BJ (cell line): ENCODE results near the gene ZSCAN31. TPM values are rescaled to one million over a fixed set of nuclear protein-coding genes. Genes with fewer than 3 reads are reported as not detected.
"Not testable (repeated sequence)": the region's sequence is repeated elsewhere in the genome, so short reads cannot be mapped to it uniquely, and the experiment has no call there.

Experiments used
- CTCF ChIA-PET: fragments of 350-600 bp; formaldehyde crosslinking; extraction: SDS; loops from one replicate; lab custom pipeline; 2021; ENCODE audit warnings: antibody characterized with exemption, inconsistent platforms; lab: Yijun Ruan, JAX
- POLR2A ChIA-PET: fragments of 300-600 bp; sonication (Branson Sonifier 250); formaldehyde crosslinking; extraction: SDS; loops from one replicate; lab custom pipeline; 2021; ENCODE audit warnings: antibody characterized with exemption; lab: Charles Lee
- DNase-seq: peaks from one replicate; pipeline ENCODE4 v3.0.0-alpha.2; 2011; ENCODE audit warnings: low read depth
- H3K27me3 ChIP-seq: 2 replicates; pipeline ENCODE4 v1.6.0; 2011; ENCODE audit warnings: low read length; ENCODE audit not compliant: control insufficient read depth, insufficient read depth
- H3K36me3 ChIP-seq: 2 replicates; pipeline ENCODE4 v1.5.1; 2011; ENCODE audit warnings: low read length; ENCODE audit not compliant: control insufficient read depth, insufficient read depth
- H3K4me3 ChIP-seq: 2 replicates; pipeline ENCODE4 v1.5.1; 2011; ENCODE audit warnings: low read depth, mild to moderate bottlenecking, control low read depth, low read length
- polyA plus RNA-seq: library from polyadenylated mRNA; depleted of rRNA; stranded (reverse); fragments of >200 nt; gene quantifications from 2 replicates; pipeline ENCODE4 v1.2.3, GENCODE V29; 2011
- TF ChIP-seq, protein P1 (sequence below): IDR thresholded peaks from 2 replicates; pipeline ENCODE4 v1.5.1; 2011; ENCODE audit warnings: low read depth, mild to moderate bottlenecking, control low read depth, inconsistent platforms, low read length, moderate library complexity; ENCODE audit not compliant: insufficient read depth

Gene ZSCAN31
- polyA plus RNA-seq, 1 experiment = 1.7 TPM

DNA sequence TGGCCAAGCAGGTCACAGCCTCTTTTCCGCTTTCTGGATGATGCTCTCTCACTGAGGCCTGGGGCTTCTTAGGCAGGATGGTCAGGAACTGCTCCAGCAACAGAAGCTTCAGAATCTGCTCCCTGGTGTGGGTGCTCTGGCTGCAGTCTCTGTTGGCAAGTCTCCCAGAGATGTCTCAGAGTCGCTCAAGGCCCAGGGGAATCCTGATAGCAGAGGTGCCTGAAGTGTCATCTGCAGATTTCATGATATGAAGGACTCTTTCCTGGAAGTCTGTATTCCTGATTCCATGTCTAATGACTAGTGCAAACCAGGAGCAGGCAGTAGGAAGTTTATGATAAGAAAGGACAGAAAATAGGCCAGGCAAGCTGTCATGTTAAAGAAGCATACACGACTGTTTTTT, 20.3 kb downstream of the ZSCAN31 start:
- H3K27me3 ChIP-seq = no peaks in the 10 kb centered on the region
- POLR2A ChIA-PET = no interaction called here
- no peak for DNase-seq

GRCh38 chr6:28312939-28313338, 23.0 kb downstream of the ZSCAN31 start:
- no peaks in the 10 kb centered on the region for H3K27me3 ChIP-seq
- CTCF ChIA-PET = interaction anchor here (0.7 kb wide), 1 partner anchor 109 kb away, joined by 3 read pairs; no protein-coding TSS in a partner anchor
- H3K36me3 ChIP-seq = no peaks in the 10 kb centered on the region
- H3K4me3 ChIP-seq = no peak overlapping the region
- TF ChIP-seq, protein P1, sequence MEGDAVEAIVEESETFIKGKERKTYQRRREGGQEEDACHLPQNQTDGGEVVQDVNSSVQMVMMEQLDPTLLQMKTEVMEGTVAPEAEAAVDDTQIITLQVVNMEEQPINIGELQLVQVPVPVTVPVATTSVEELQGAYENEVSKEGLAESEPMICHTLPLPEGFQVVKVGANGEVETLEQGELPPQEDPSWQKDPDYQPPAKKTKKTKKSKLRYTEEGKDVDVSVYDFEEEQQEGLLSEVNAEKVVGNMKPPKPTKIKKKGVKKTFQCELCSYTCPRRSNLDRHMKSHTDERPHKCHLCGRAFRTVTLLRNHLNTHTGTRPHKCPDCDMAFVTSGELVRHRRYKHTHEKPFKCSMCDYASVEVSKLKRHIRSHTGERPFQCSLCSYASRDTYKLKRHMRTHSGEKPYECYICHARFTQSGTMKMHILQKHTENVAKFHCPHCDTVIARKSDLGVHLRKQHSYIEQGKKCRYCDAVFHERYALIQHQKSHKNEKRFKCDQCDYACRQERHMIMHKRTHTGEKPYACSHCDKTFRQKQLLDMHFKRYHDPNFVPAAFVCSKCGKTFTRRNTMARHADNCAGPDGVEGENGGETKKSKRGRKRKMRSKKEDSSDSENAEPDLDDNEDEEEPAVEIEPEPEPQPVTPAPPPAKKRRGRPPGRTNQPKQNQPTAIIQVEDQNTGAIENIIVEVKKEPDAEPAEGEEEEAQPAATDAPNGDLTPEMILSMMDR = no peak
- DNase-seq = no peak
- POLR2A ChIA-PET = no interaction called here

More for the DNA sequence above, 20.3 kb downstream of the ZSCAN31 start:
- no peak overlapping the region for H3K4me3 ChIP-seq
- no peaks in the 10 kb centered on the region for H3K36me3 ChIP-seq
- CTCF ChIA-PET = interaction anchor here (0.7 kb wide), 1 partner anchor 43 kb away, joined by 3 read pairs; no protein-coding TSS in a partner anchor
- TF ChIP-seq, protein P1 = no peak

DNA sequence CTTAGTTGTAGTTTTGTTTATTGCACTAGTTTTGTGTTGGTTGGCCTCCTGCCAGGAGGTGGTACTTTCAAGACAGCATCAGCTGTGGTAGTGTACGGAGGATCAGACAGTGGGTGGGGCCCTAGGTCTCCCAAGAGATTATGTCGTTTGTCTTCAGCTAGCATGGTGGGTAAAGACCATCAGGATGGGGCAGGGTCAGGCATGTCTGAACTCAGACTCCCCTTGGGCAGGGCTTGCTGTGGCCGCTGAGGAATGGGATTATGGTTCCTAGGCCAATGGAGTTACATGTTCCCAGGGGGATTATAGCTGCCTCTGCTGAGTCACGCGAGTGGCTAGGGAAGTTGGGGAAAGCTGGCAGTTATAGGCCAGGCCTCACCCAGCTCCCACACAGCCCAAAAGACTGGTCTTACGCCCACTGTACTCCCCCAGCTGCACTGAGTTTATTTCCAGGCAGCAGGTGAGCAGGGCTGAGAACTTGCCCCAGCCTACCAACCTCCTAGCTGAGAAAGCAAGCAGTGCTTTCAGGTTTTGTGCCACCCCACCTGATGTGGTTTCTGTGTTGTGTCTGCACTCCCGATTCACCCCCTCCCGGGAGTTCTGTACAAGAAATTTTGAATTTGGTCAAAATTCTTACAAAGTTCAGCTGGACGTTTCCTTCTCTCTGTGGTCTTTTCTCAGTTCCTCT, 24.7 kb downstream of the ZSCAN31 start:
- CTCF ChIA-PET = no interaction called here
- H3K27me3 ChIP-seq = no peaks in the 10 kb centered on the region

GRCh38 chr6:28306363-28306762, 29.6 kb downstream of the ZSCAN31 start:
- H3K36me3 ChIP-seq, POLR2A ChIA-PET, DNase-seq, CTCF ChIA-PET, H3K27me3 ChIP-seq, H3K4me3 ChIP-seq: not testable (repeated sequence)

More for the DNA sequence above, 24.7 kb downstream of the ZSCAN31 start:
- no peak overlapping the region for H3K4me3 ChIP-seq
- DNase-seq = no peak
- H3K36me3 ChIP-seq = no peaks in the 10 kb centered on the region
- POLR2A ChIA-PET = no interaction called here
- TF ChIP-seq, protein P1 = no peak

- DNase-seq = no peak
- ChIA-PET CTCF (no interaction called here), POLR2A (no interaction called here)
- TF ChIP-seq, protein P1 = no peak
- Histone ChIP-seq H3K4me3 (no peak overlapping the region), H3K36me3 (peaks cover 1% of the 10 kb centered on the region; the same call in 1 of the 2 replicates), H3K27me3 (no peaks in the 10 kb centered on the region)
Observed at GRCh38 chr6:28303570-28303969, 32.4 kb downstream of the ZSCAN31 start.

DNA sequence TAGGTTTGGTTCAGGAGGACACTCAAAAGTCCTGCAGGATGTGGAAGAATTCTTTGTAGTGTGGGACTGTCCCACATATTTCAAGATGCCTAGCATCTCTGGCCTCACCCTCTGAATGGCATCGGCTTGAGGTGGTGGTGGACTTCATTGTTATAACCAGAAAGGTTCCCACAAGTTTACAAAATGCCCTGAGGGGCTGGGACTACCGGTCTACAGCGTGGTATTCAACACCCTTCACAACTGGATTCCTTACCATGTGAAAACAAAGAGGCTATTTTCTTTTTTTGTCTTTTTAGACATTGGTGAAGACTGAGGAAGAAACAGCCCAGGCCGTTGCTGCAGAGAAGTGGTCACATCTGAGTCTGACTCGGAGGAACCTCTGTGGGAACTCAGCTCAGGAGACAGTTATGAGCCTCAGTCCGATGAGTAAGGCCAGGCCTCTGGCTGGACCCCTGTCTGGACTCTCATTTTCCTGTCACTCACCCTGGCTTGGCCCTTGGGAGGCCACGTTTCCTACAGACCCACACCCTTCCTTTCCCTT, 39.4 kb downstream of the ZSCAN31 start:
- CTCF ChIA-PET = no interaction called here
- POLR2A ChIA-PET = no interaction called here
- Histone ChIP-seq H3K27me3 (no peaks in the 10 kb centered on the region), H3K4me3 (no peak overlapping the region), H3K36me3 (0 out of 2 replicates have a peak, but pooled peaks cover 1% of the 10 kb centered on the region)
- DNase-seq = no peak
- TF ChIP-seq, protein P1 = no peak
